H1 (cell line): ENCODE results near the gene CNOT6L.

Experiments used
- CTCF ChIP-seq, 3 experiments: IDR thresholded peaks; 1 replicate in 2 of 3; 2 replicates in 1 of 3; pipeline versions ENCODE4 v1.5.1 to v1.6.1; 2011; ENCODE audit warnings: low read length in 3 of 3, mild to moderate bottlenecking in 3 of 3, inconsistent platforms in 2 of 3, low read depth in 1 of 3, moderate library complexity in 1 of 3; ENCODE audit not compliant: insufficient read depth in 1 of 3; ENCODE audit errors: control extremely low read depth in 1 of 3
- EP300 ChIP-seq, 2 experiments: IDR thresholded peaks; 1 replicate in 1 of 2; 2 replicates in 1 of 2; pipeline ENCODE4 v1.6.1; 2011 to 2012; ENCODE audit warnings: low read depth in 2 of 2, low read length in 2 of 2, mild to moderate bottlenecking in 2 of 2, borderline replicate concordance in 1 of 2, inconsistent platforms in 1 of 2, moderate library complexity in 1 of 2
- GABPA ChIP-seq: IDR thresholded peaks from 2 replicates; pipeline ENCODE4 v1.6.1; 2011; ENCODE audit warnings: mild to moderate bottlenecking, low read length, moderate library complexity, borderline replicate concordance; ENCODE audit not compliant: insufficient read depth
- KDM5A ChIP-seq: fragments of 200-600 bp; IDR thresholded peaks from 2 replicates; pipeline ENCODE4 v1.7.1; 2012; ENCODE audit warnings: mild to moderate bottlenecking, low read length, inconsistent platforms, mixed read lengths
- NRF1 ChIP-seq: IDR thresholded peaks from 2 replicates; pipeline ENCODE4 v1.6.1; 2011; ENCODE audit warnings: mild to moderate bottlenecking, low read depth, low read length, improper control_type of control experiment
- POLR2AphosphoS5 ChIP-seq: IDR thresholded peaks from 2 replicates; pipeline ENCODE4 v1.6.1; 2011; ENCODE audit warnings: low read depth, low read length
- RFX5 ChIP-seq: IDR thresholded peaks from 2 replicates; pipeline ENCODE4 v1.6.1; 2011; ENCODE audit warnings: low read depth, low read length, improper control_type of control experiment, borderline replicate concordance
- RNF2 ChIP-seq: fragments of 200-900, 300-1000 bp; sonication (generic); IDR thresholded peaks from 2 replicates; pipeline ENCODE4 v1.7.1; 2016; ENCODE audit warnings: borderline replicate concordance, low read depth, mild to moderate bottlenecking, antibody characterized with exemption, low read length; ENCODE audit not compliant: poor library complexity, severe bottlenecking; ENCODE audit errors: missing control alignments
- SIRT6 ChIP-seq: IDR thresholded peaks from one replicate; pipeline ENCODE4 v1.7.1; 2012; ENCODE audit warnings: low read length, inconsistent platforms
- SP2 ChIP-seq: IDR thresholded peaks from 2 replicates; pipeline ENCODE4 v1.6.1; 2012; ENCODE audit warnings: mild to moderate bottlenecking, low read length, inconsistent platforms
- USF2 ChIP-seq: IDR thresholded peaks from 2 replicates; pipeline ENCODE4 v1.6.1; 2011; ENCODE audit warnings: low read length, improper control_type of control experiment
- YY1 ChIP-seq: IDR thresholded peaks from 2 replicates; pipeline ENCODE4 v1.6.1; 2011; ENCODE audit warnings: low read depth, mild to moderate bottlenecking, low read length

- TF ChIP-seq KDM5A (no peak), EP300 (IDR thresholded peaks at IDR 0.05; ENCODE audit: borderline replicate concordance in 1 of 2, low read depth in 2 of 2, low read length in 2 of 2) (no peak), CTCF (IDR thresholded peaks at IDR 0.05; ENCODE audit: control extremely low read depth in 1 of 3, insufficient read depth in 1 of 3, low read depth in 1 of 3, low read length in 3 of 3) (no peak), USF2 (no peak), YY1 (no peak), NRF1 (no peak), GABPA (no peak), SIRT6 (no peak), POLR2AphosphoS5 (no peak), SP2 (no peak), RNF2 (no peak), RFX5 (no peak)
Measured at GRCh38 chr4:77820649-77821561, 1.7 kb upstream of the CNOT6L start.
